Aorta (tissue), 5 donors: Measurements from ENCODE around the gene NDUFS6. TPM values are rescaled to one million over a fixed set of nuclear protein-coding genes. Genes with fewer than 3 reads are reported as not detected.

Experiments used
- ATAC-seq: fragments of 200-7000 bp; cut with Tn5 transposase; one replicate; pipeline ENCODE4 v1.9.1; 2022; ENCODE audit warnings: moderate library complexity; ENCODE audit not compliant: low FRiP score
- DNase-seq, 2 donors: peaks; one replicate each; pipeline ENCODE4 v3.0.0-alpha.2; 2020
- H3K27ac ChIP-seq, 2 donors: one replicate each; pipeline ENCODE4 v1.5.1; 2013; ENCODE audit warnings: low read length in 2 of 2, mild to moderate bottlenecking in 2 of 2, moderate library complexity in 2 of 2, control low read depth in 1 of 2, inconsistent platforms in 1 of 2, low read depth in 1 of 2
- H3K27me3 ChIP-seq, 2 donors: one replicate each; pipeline ENCODE4 v1.6.1; 2013; ENCODE audit warnings: control low read depth in 1 of 2, low read length in 1 of 2, mild to moderate bottlenecking in 1 of 2, moderate library complexity in 1 of 2; ENCODE audit not compliant: insufficient read depth in 2 of 2, control insufficient read depth in 1 of 2
- H3K36me3 ChIP-seq, 2 donors: one replicate each; pipeline ENCODE4 v1.6.1; 2013; ENCODE audit warnings: control low read depth in 1 of 2, low read length in 1 of 2, mild to moderate bottlenecking in 1 of 2; ENCODE audit not compliant: insufficient read depth in 2 of 2, control insufficient read depth in 1 of 2
- H3K4me1 ChIP-seq, 2 donors: one replicate each; pipeline ENCODE4 v1.6.1; 2013; ENCODE audit warnings: low read length in 2 of 2, control low read depth in 1 of 2, mild to moderate bottlenecking in 1 of 2, moderate library complexity in 1 of 2; ENCODE audit not compliant: insufficient read depth in 2 of 2, control insufficient read depth in 1 of 2
- H3K4me3 ChIP-seq, 2 donors: one replicate each; pipeline ENCODE4 v1.5.1; 2013; ENCODE audit warnings: low read length in 2 of 2, control low read depth in 1 of 2, mild to moderate bottlenecking in 1 of 2
- H3K9me3 ChIP-seq: one replicate; pipeline ENCODE4 v1.6.1; 2013; ENCODE audit warnings: mild to moderate bottlenecking, low read length; ENCODE audit not compliant: control insufficient read depth
- WGBS, 2 donors: extraction: QIAGEN DNeasy Blood & Tissue Kit; methylation state at CpG; one replicate each; pipeline ENCODE4 v1.1.7; 2013; 5-methylcytosine and 5-hydroxymethylcytosine counted together
- intact Hi-C, 2 donors: fragments of 100-400 bp; cut with DNase I; formaldehyde crosslinking; loops; one replicate each; pipeline versions ENCODE4 v1.14.2 to v1.15.0; 2022
- polyA plus RNA-seq, 2 donors: library from polyadenylated mRNA; stranded (reverse); fragments of 200-250 nt; gene quantifications; one replicate each; pipeline ENCODE4 v1.2.3, GENCODE V29; 2013
- total RNA-seq, 2 donors: library from RNA; stranded (reverse); fragmentation: NEBNext Ultra II Directional; extraction: Animal tissue kit (Norgen Biotek cat#: 25700); gene quantifications; one replicate each; pipeline ENCODE4 v1.2.1, GENCODE V29; 2021
- donor health status: healthy with polysubstance abuse.
- donor health status: Bipolar disorder and iron deficiency.
- donor health status: DM: no; HTN: no; CAD: no.
- donor health status: DM: no; HTN: no; CAD: no.
- donor health status: DM: yes; HTN: yes; CAD: no.

Gene NDUFS6
- total and polyA plus RNA-seq, 4 donors: 16.7 to 64.9 (median 35.4) TPM

DNA sequence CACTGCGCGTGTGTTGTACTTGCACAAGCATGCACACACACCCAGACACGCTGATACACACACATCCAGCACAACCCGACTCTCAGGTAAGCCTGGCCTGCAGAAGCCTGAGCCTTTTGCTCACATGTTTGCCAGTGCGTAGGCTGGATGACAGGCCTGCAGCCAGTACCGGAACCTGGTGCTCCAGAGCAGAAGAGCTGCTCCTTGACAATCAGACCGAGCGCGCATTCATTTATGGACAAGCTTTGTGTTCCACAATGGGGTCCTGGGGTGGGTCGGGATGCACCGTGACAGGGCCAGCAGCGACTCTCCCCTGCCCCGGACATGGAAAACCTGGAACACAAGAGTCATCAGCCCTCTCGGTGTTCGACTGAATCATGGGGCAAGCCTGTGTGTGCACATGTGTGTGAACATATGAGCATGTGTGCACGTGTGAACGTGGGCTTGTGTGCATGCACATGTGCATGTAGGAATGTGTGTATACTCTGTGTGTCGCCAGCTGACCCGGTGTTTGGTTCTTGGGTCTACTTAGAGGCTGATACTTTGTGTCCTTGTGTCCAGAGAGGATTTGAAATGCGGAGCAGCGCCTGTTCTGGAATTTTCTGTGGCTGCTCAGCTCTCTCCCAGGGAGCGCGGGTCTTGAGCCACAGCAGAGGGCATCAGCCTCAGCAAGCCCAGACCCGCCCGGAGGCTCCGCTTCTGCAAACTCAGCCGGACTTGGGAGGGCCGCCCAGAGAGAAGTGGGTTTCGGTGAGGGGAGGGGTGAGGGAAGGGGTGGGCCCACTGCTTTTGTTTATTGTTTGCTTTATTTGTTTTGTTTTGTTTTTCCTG is 49.3 kb downstream of the NDUFS6 start:
- WGBS, 2 donors: 53 to 59% methylated on average over 29 of the region's 29 CpGs
- H3K4me3 ChIP-seq: no peak overlapping the region
- no peak for ATAC-seq
- DNase-seq: no peak
- H3K4me1 ChIP-seq: no peaks in the 10 kb centered on the region
- no peak overlapping the region for H3K27ac ChIP-seq
- no peaks in the 10 kb centered on the region for H3K27me3 ChIP-seq
- no peaks in the 10 kb centered on the region for H3K9me3 ChIP-seq
- intact Hi-C loops: no loop called here
- H3K36me3 ChIP-seq: no peaks in the 10 kb centered on the region

DNA sequence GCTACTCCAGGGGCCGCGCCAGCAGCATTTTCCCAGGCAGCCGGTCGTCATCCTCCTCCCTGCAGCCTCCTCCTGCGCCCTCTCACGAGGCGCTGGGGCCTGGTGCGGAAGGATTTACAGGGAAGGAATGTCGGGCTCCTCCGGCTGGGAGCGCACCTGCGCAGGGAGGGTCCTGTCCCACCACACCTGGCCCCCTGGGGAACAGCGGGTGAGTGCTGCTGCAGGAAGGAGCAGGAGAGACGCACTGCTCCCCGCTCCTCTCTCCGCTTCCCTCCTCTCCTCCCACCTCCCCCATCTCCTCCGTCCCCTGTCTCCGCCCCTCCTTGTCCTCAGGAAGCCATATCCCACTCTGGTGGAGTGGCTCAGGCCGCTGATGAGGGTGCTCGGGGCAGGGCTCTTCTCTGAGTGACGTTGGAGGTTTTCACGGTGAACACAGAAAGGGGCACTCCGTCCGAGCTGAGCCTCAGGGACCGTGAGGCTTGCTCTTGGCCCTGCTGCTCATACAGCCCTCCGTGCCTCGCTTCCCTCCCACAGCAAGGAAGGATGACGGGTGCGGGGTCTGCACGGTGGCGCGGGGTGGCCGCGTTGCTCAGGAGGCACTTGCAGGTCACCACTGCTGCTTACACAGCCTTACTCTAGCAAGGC is 50.2 kb downstream of the NDUFS6 start:
- 1 to 3% methylated on average over 31 to 34 of the region's 34 CpGs for WGBS, 2 donors
- Histone ChIP-seq H3K4me3 (no peak overlapping the region), H3K9me3 (no peaks in the 10 kb centered on the region), H3K27me3 (no peaks in the 10 kb centered on the region), H3K36me3 (no peaks in the 10 kb centered on the region), H3K4me1 (no peaks in the 10 kb centered on the region), H3K27ac (no peak overlapping the region)
- intact Hi-C loops: no loop called here
- DNase-seq (no peak), ATAC-seq (no peak)

GRCh38 chr5:1852324-1852947 is 51.2 kb downstream of the NDUFS6 start:
- H3K27ac ChIP-seq: no peak overlapping the region
- WGBS, 2 donors: 49 to 52% methylated on average over 22 to 23 of the region's 23 CpGs
- intact Hi-C loops: no loop called here
- no peak overlapping the region for H3K4me3 ChIP-seq
- no peaks in the 10 kb centered on the region for H3K27me3 ChIP-seq
- DNase-seq (no peak), ATAC-seq (no peak)
- no peaks in the 10 kb centered on the region for H3K4me1 ChIP-seq
- H3K9me3 ChIP-seq: no peaks in the 10 kb centered on the region
- H3K36me3 ChIP-seq: no peaks in the 10 kb centered on the region

GRCh38 chr5:1853531-1853930 is 52.3 kb downstream of the NDUFS6 start:
- no peaks in the 10 kb centered on the region for H3K4me1 ChIP-seq
- no peaks in the 10 kb centered on the region for H3K9me3 ChIP-seq
- H3K27me3 ChIP-seq: no peaks in the 10 kb centered on the region
- intact Hi-C loops: no loop called here
- no peak for DNase-seq
- ATAC-seq: no peak
- H3K36me3 ChIP-seq: no peaks in the 10 kb centered on the region
- H3K27ac ChIP-seq: no peak overlapping the region
- 69 to 71% methylated on average over 8 of the region's 8 CpGs for WGBS, 2 donors
- no peak overlapping the region for H3K4me3 ChIP-seq

- DNase-seq (no peak), ATAC-seq (no peak)
- Histone ChIP-seq H3K27ac (no peak overlapping the region), H3K4me1 (no peaks in the 10 kb centered on the region), H3K9me3 (no peaks in the 10 kb centered on the region), H3K27me3 (no peaks in the 10 kb centered on the region), H3K36me3 (no peaks in the 10 kb centered on the region), H3K4me3 (no peak overlapping the region)
- intact Hi-C loops: no loop called here
- 52 to 53% methylated on average over 3 of the region's 3 CpGs for WGBS, 2 donors
Observed at GRCh38 chr5:1855075-1855474, 53.9 kb downstream of the NDUFS6 start.

GRCh38 chr5:1855596-1855995 is 54.4 kb downstream of the NDUFS6 start:
- no peaks in the 10 kb centered on the region for H3K27me3 ChIP-seq
- intact Hi-C loops: no loop called here
- no peak overlapping the region for H3K4me3 ChIP-seq
- 36 to 38% methylated on average over 17 of the region's 17 CpGs for WGBS, 2 donors
- H3K36me3 ChIP-seq: no peaks in the 10 kb centered on the region
- no peak for DNase-seq
- H3K4me1 ChIP-seq: no peaks in the 10 kb centered on the region
- no peak overlapping the region for H3K27ac ChIP-seq
- ATAC-seq: no peak
- no peaks in the 10 kb centered on the region for H3K9me3 ChIP-seq

GRCh38 chr5:1856596-1857255 is 55.5 kb downstream of the NDUFS6 start:
- H3K4me1 ChIP-seq: no peaks in the 10 kb centered on the region
- ATAC-seq: no peak
- DNase-seq: no peak
- no peaks in the 10 kb centered on the region for H3K27me3 ChIP-seq
- H3K36me3 ChIP-seq: no peaks in the 10 kb centered on the region
- no peak overlapping the region for H3K27ac ChIP-seq
- H3K4me3 ChIP-seq: no peak overlapping the region
- H3K9me3 ChIP-seq: no peaks in the 10 kb centered on the region
- WGBS, 2 donors: 36 to 79% methylated on average over 45 to 49 of the region's 49 CpGs
- intact Hi-C loops: no loop called here

- DNase-seq: no peak
- H3K4me3 ChIP-seq: no peak overlapping the region
- 57 to 85% methylated on average over 27 to 32 of the region's 32 CpGs for WGBS, 2 donors
- no peak for ATAC-seq
- no peaks in the 10 kb centered on the region for H3K9me3 ChIP-seq
- intact Hi-C loops: no loop called here
- H3K36me3 ChIP-seq: no peaks in the 10 kb centered on the region
- H3K4me1 ChIP-seq: no peaks in the 10 kb centered on the region
- H3K27ac ChIP-seq: no peak overlapping the region
- H3K27me3 ChIP-seq: no peaks in the 10 kb centered on the region
Observed at GRCh38 chr5:1857256-1857600, 56.0 kb downstream of the NDUFS6 start.
